GM18870 (cell line): Measurements from ENCODE around the gene TGM2.

ENCODE experiments used
- ATAC-seq: cut with Tn5 transposase; IDR thresholded peaks from one replicate; pipeline ENCODE4 v1.9.1; 2021; ENCODE audit warnings: moderate library complexity; ENCODE audit not compliant: unreplicated experiment

The TGM2 gene

GRCh38 chr20:38165089-38165965, at the start of gene TGM2:
Gene TGM2, minus strand, starts transcription at chr20:38165270. Its CDS starts 72 bp downstream, at chr20:38165198.
- ATAC-seq: no peak

GRCh38 chr20:38214256-38215193, 49.5 kb upstream of the TGM2 start:
- ATAC-seq: no peak

GRCh38 chr20:38213607-38213940, 48.5 kb upstream of the TGM2 start:
- no peak for ATAC-seq

- no peak for ATAC-seq
These were observed 47.9 kb upstream of the TGM2 start for GRCh38 chr20:38212806-38213606.

- no peak for ATAC-seq
These were observed 46.4 kb upstream of the TGM2 start for GRCh38 chr20:38211200-38212097.

- no peak for ATAC-seq
These were observed 45.7 kb upstream of the TGM2 start for GRCh38 chr20:38210741-38211140.

- ATAC-seq: no peak
These were observed 44.8 kb upstream of the TGM2 start for GRCh38 chr20:38209736-38210405.

GRCh38 chr20:38209054-38209675, 44.1 kb upstream of the TGM2 start:
- ATAC-seq: no peak

- no peak for ATAC-seq
These were observed 43.5 kb upstream of the TGM2 start for GRCh38 chr20:38208523-38208922.

GRCh38 chr20:38208088-38208487, 43.0 kb upstream of the TGM2 start:
- ATAC-seq: no peak

GRCh38 chr20:38207621-38208020, 42.6 kb upstream of the TGM2 start:
- ATAC-seq: no peak

GRCh38 chr20:38205001-38205400, 39.9 kb upstream of the TGM2 start:
- no peak for ATAC-seq

- no peak for ATAC-seq
These were observed 38.9 kb upstream of the TGM2 start for GRCh38 chr20:38203981-38204357.

- ATAC-seq: no peak
These were observed 38.4 kb upstream of the TGM2 start for GRCh38 chr20:38203337-38203980.

- no peak for ATAC-seq
These were observed 37.9 kb upstream of the TGM2 start for GRCh38 chr20:38202982-38203293.

- ATAC-seq: no peak
These were observed 37.3 kb upstream of the TGM2 start for GRCh38 chr20:38202153-38202981.

- ATAC-seq: no peak
These were observed 36.3 kb upstream of the TGM2 start for GRCh38 chr20:38201356-38201755.

GRCh38 chr20:38200646-38201045, 35.6 kb upstream of the TGM2 start:
- ATAC-seq: no peak
